ENCODE results near the gene NKAPL.

Gene NKAPL

GRCh38 chr6:28254121-28254519 is 5.0 kb upstream of the NKAPL start:
- H2AFZ ChIP-seq (ENCODE audit: low read depth, low read length), result no peak overlapping the region
- H3K36me3 ChIP-seq (ENCODE audit: insufficient read depth, low read length), result no peaks in the 10 kb centered on the region
- H3K4me1 ChIP-seq (ENCODE audit: insufficient read depth, low read length), result peaks cover 13% of the 10 kb centered on the region
- no peaks in the 10 kb centered on the region for H3K9me3 ChIP-seq (ENCODE audit: low read length)
- no peak overlapping the region for H3K4me3 ChIP-seq (ENCODE audit: low read length)
- no peaks in the 10 kb centered on the region for H3K27me3 ChIP-seq (ENCODE audit: insufficient read depth, low read length)

GRCh38 chr6:28257042-28257441 is 2.1 kb upstream of the NKAPL start:
- no peaks in the 10 kb centered on the region for H3K27me3 ChIP-seq (ENCODE audit: insufficient read depth, low read length)
- H3K36me3 ChIP-seq (ENCODE audit: insufficient read depth, low read length), result no peaks in the 10 kb centered on the region
- no peak overlapping the region for H3K4me3 ChIP-seq (ENCODE audit: low read length)
- H3K4me1 ChIP-seq (ENCODE audit: insufficient read depth, low read length), result peaks cover 7% of the 10 kb centered on the region
- no peaks in the 10 kb centered on the region for H3K9me3 ChIP-seq (ENCODE audit: low read length)
- no peak overlapping the region for H2AFZ ChIP-seq (ENCODE audit: low read depth, low read length)

GRCh38 chr6:28263922-28264321 is 4.8 kb downstream of the NKAPL start:
- Histone ChIP-seq H3K9me3 (ENCODE audit: low read length) (no peaks in the 10 kb centered on the region), H3K36me3 (ENCODE audit: insufficient read depth, low read length) (no peaks in the 10 kb centered on the region), H3K4me3 (ENCODE audit: low read length) (no peak overlapping the region), H3K27me3 (ENCODE audit: insufficient read depth, low read length) (no peaks in the 10 kb centered on the region), H3K4me1 (ENCODE audit: insufficient read depth, low read length) (peaks cover 14% of the 10 kb centered on the region), H2AFZ (ENCODE audit: low read depth, low read length) (no peak overlapping the region)

- Histone ChIP-seq H3K4me1 (ENCODE audit: insufficient read depth, low read length) (peaks cover 14% of the 10 kb centered on the region), H3K27me3 (ENCODE audit: insufficient read depth, low read length) (no peaks in the 10 kb centered on the region), H3K9me3 (ENCODE audit: low read length) (no peaks in the 10 kb centered on the region), H2AFZ (ENCODE audit: low read depth, low read length) (no peak overlapping the region), H3K36me3 (ENCODE audit: insufficient read depth, low read length) (no peaks in the 10 kb centered on the region), H3K4me3 (ENCODE audit: low read length) (no peak overlapping the region)
These were observed 5.8 kb downstream of the NKAPL start for GRCh38 chr6:28264834-28265401.

GRCh38 chr6:28266563-28266961 is 7.5 kb downstream of the NKAPL start:
- H3K4me1 ChIP-seq (ENCODE audit: insufficient read depth, low read length), result peaks cover 14% of the 10 kb centered on the region
- H3K9me3 ChIP-seq (ENCODE audit: low read length), result no peaks in the 10 kb centered on the region
- peak overlapping the region; percentile 86 for H2AFZ ChIP-seq (ENCODE audit: low read depth, low read length)
- no peaks in the 10 kb centered on the region for H3K27me3 ChIP-seq (ENCODE audit: insufficient read depth, low read length)
- peaks cover 6% of the 10 kb centered on the region for H3K36me3 ChIP-seq (ENCODE audit: insufficient read depth, low read length)
- peak overlapping the region; percentile 89 for H3K4me3 ChIP-seq (ENCODE audit: low read length)

- no peaks in the 10 kb centered on the region for H3K9me3 ChIP-seq (ENCODE audit: low read length)
These were observed 8.0 kb downstream of the NKAPL start, which contains the start of gene ZSCAN26 for GRCh38 chr6:28266962-28267694. Gene ZSCAN26, plus strand, starts transcription at chr6:28267143. Its CDS starts 4,777 bp downstream, at chr6:28271920.

GRCh38 chr6:28267695-28268059 is 8.6 kb downstream of the NKAPL start:
- H3K27me3 ChIP-seq (ENCODE audit: insufficient read depth, low read length), result no peaks in the 10 kb centered on the region
- H3K36me3 ChIP-seq (ENCODE audit: insufficient read depth, low read length), result peaks cover 17% of the 10 kb centered on the region
- H3K4me3 ChIP-seq (ENCODE audit: low read length), result peak overlapping the region; percentile 89
- H2AFZ ChIP-seq (ENCODE audit: low read depth, low read length), result peak overlapping the region; percentile 86
- peaks cover 14% of the 10 kb centered on the region for H3K4me1 ChIP-seq (ENCODE audit: insufficient read depth, low read length)
- H3K9me3 ChIP-seq (ENCODE audit: low read length), result no peaks in the 10 kb centered on the region

More at GRCh38 chr6:28266962-28267694, 8.0 kb downstream of the NKAPL start, which contains the start of gene ZSCAN26:
- peaks cover 14% of the 10 kb centered on the region for H3K4me1 ChIP-seq (ENCODE audit: insufficient read depth, low read length)
- peaks cover 12% of the 10 kb centered on the region for H3K36me3 ChIP-seq (ENCODE audit: insufficient read depth, low read length)
- no peaks in the 10 kb centered on the region for H3K27me3 ChIP-seq (ENCODE audit: insufficient read depth, low read length)
- H2AFZ ChIP-seq (ENCODE audit: low read depth, low read length), result peak within 1 kb of the TSS; percentile 86
- H3K4me3 ChIP-seq (ENCODE audit: low read length), result peak within 1 kb of the TSS; percentile 89

GRCh38 chr6:28269492-28269891 is 10.4 kb downstream of the NKAPL start:
- Histone ChIP-seq H3K27me3 (ENCODE audit: insufficient read depth, low read length) (no peaks in the 10 kb centered on the region), H3K36me3 (ENCODE audit: insufficient read depth, low read length) (peaks cover 31% of the 10 kb centered on the region), H3K4me1 (ENCODE audit: insufficient read depth, low read length) (peaks cover 14% of the 10 kb centered on the region), H2AFZ (ENCODE audit: low read depth, low read length) (no peak overlapping the region), H3K4me3 (ENCODE audit: low read length) (no peak overlapping the region), H3K9me3 (ENCODE audit: low read length) (no peaks in the 10 kb centered on the region)

- H3K27me3 ChIP-seq (ENCODE audit: insufficient read depth, low read length), result no peaks in the 10 kb centered on the region
- peaks cover 62% of the 10 kb centered on the region for H3K36me3 ChIP-seq (ENCODE audit: insufficient read depth, low read length)
- H2AFZ ChIP-seq (ENCODE audit: low read depth, low read length), result no peak overlapping the region
- H3K4me3 ChIP-seq (ENCODE audit: low read length), result no peak overlapping the region
- H3K9me3 ChIP-seq (ENCODE audit: low read length), result no peaks in the 10 kb centered on the region
- no peaks in the 10 kb centered on the region for H3K4me1 ChIP-seq (ENCODE audit: insufficient read depth, low read length)
These were observed 15.8 kb downstream of the NKAPL start for GRCh38 chr6:28274888-28275287.

GRCh38 chr6:28277746-28278145 is 18.6 kb downstream of the NKAPL start:
- Histone ChIP-seq H2AFZ (ENCODE audit: low read depth, low read length) (no peak overlapping the region), H3K27me3 (ENCODE audit: insufficient read depth, low read length) (no peaks in the 10 kb centered on the region), H3K36me3 (ENCODE audit: insufficient read depth, low read length) (peaks cover 44% of the 10 kb centered on the region), H3K4me3 (ENCODE audit: low read length) (no peak overlapping the region), H3K9me3 (ENCODE audit: low read length) (no peaks in the 10 kb centered on the region), H3K4me1 (ENCODE audit: insufficient read depth, low read length) (peaks cover 4% of the 10 kb centered on the region)

- H3K4me3 ChIP-seq (ENCODE audit: low read length), result peak overlapping the region; percentile 79
- no peaks in the 10 kb centered on the region for H3K27me3 ChIP-seq (ENCODE audit: insufficient read depth, low read length)
- H3K36me3 ChIP-seq (ENCODE audit: insufficient read depth, low read length), result peaks cover 39% of the 10 kb centered on the region
These were observed 21.6 kb downstream of the NKAPL start for GRCh38 chr6:28280595-28281287.

GRCh38 chr6:28281288-28282064 is 22.4 kb downstream of the NKAPL start, which contains the start of gene PGBD1:
Gene PGBD1, plus strand, starts transcription at chr6:28281572. Its CDS starts 2,242 bp downstream, at chr6:28283814.
- peaks cover 37% of the 10 kb centered on the region for H3K36me3 ChIP-seq (ENCODE audit: insufficient read depth, low read length)
- H3K4me1 ChIP-seq (ENCODE audit: insufficient read depth, low read length), result peaks cover 6% of the 10 kb centered on the region
- H3K27me3 ChIP-seq (ENCODE audit: insufficient read depth, low read length), result no peaks in the 10 kb centered on the region
- peak within 1 kb of the TSS; percentile 82 for H2AFZ ChIP-seq (ENCODE audit: low read depth, low read length)
- no peaks in the 10 kb centered on the region for H3K9me3 ChIP-seq (ENCODE audit: low read length)
- peak within 1 kb of the TSS; percentile 79 for H3K4me3 ChIP-seq (ENCODE audit: low read length)

More at GRCh38 chr6:28280595-28281287, 21.6 kb downstream of the NKAPL start:
- H2AFZ ChIP-seq (ENCODE audit: low read depth, low read length), result peak overlapping the region; percentile 82
- H3K9me3 ChIP-seq (ENCODE audit: low read length), result no peaks in the 10 kb centered on the region
- peaks cover 6% of the 10 kb centered on the region for H3K4me1 ChIP-seq (ENCODE audit: insufficient read depth, low read length)

All from neuron (in vitro differentiated cells).